ENCODE measurements around the gene COPS8. TPM values are rescaled to one million over a fixed set of nuclear protein-coding genes. Genes with fewer than 3 reads are reported as not detected.

COPS8 gene
- total RNA-seq, 5 donors from 2014 or later (not counting 1 experiment from before 2014, with no cell fraction given): 27.6 to 49.4 (median 30.2) TPM

- Histone ChIP-seq H3K36me3 (ENCODE audit: control insufficient read depth in 2 of 2, extremely low read depth in 1 of 2, insufficient read depth in 1 of 2, low read length in 1 of 2) (no peaks in the 10 kb centered on the region), H3K4me1 (ENCODE audit: control insufficient read depth in 1 of 2, extremely low read depth in 1 of 2, insufficient read depth in 2 of 2, low read length in 2 of 2) (no peaks in the 10 kb centered on the region), H3K9me3 (peaks cover 4% of the 10 kb centered on the region), H3K27ac (ENCODE audit: low read length) (no peak overlapping the region), H3K27me3 (replicated peaks in 1 of 2; ENCODE audit: control insufficient read depth in 2 of 2, extremely low read depth in 1 of 2, insufficient read depth in 2 of 2, low read length in 1 of 2) (peaks cover 0 to 13% of the 10 kb centered on the region in 2 experiments), H3K4me3 (ENCODE audit: control insufficient read depth in 1 of 2, extremely low read depth in 1 of 2, low read length in 1 of 2) (no peak overlapping the region)
- ChIA-PET POLR2A (no interaction called here), CTCF (no interaction called here)
- no peaks in the 10 kb centered on the region for H3K4me1 Mint-ChIP-seq
- WGBS (ENCODE audit: insufficient coverage): 60% methylated on average over 1 of the region's 2 CpGs
- peaks cover 0 to 27% (median 17%) of the 10 kb centered on the region in 3 donors for H3K9me3 Mint-ChIP-seq
- H3K27ac Mint-ChIP-seq: no peak overlapping the region
- DNase-seq (no peak), ATAC-seq (replicated peaks in 1 of 4) (no peak)
- H3K4me3 Mint-ChIP-seq: no peak overlapping the region
- H3K36me3 Mint-ChIP-seq: peaks cover 7% of the 10 kb centered on the region
- no peaks in the 10 kb centered on the region for H3K27me3 Mint-ChIP-seq
Observed at GRCh38 chr2:237143118-237143517, 57.4 kb downstream of the COPS8 start.

GRCh38 chr2:237143676-237144440, 58.2 kb downstream of the COPS8 start:
- DNase-seq (no peak), ATAC-seq (replicated peaks in 1 of 4) (no peak)
- Histone ChIP-seq H3K4me3 (ENCODE audit: control insufficient read depth in 1 of 2, extremely low read depth in 1 of 2, low read length in 1 of 2) (no peak overlapping the region), H3K27me3 (replicated peaks in 1 of 2; ENCODE audit: control insufficient read depth in 2 of 2, extremely low read depth in 1 of 2, insufficient read depth in 2 of 2, low read length in 1 of 2) (peaks cover 0 to 13% of the 10 kb centered on the region in 2 experiments), H3K9me3 (peaks cover 4% of the 10 kb centered on the region), H3K4me1 (ENCODE audit: control insufficient read depth in 1 of 2, extremely low read depth in 1 of 2, insufficient read depth in 2 of 2, low read length in 2 of 2) (no peaks in the 10 kb centered on the region), H3K27ac (ENCODE audit: low read length) (no peak overlapping the region), H3K36me3 (ENCODE audit: control insufficient read depth in 2 of 2, extremely low read depth in 1 of 2, insufficient read depth in 1 of 2, low read length in 1 of 2) (no peaks in the 10 kb centered on the region)
- Mint-ChIP-seq H3K9me3 (peaks cover 0 to 32% (median 17%) of the 10 kb centered on the region in 3 donors), H3K36me3 (peaks cover 9% of the 10 kb centered on the region), H3K27ac (no peak overlapping the region), H3K4me1 (no peaks in the 10 kb centered on the region), H3K4me3 (no peak overlapping the region), H3K27me3 (no peaks in the 10 kb centered on the region)
- CTCF ChIA-PET: no interaction called here
- 96% methylated on average over 4 of the region's 5 CpGs for WGBS (ENCODE audit: insufficient coverage)
- POLR2A ChIA-PET: no interaction called here

GRCh38 chr2:237144516-237144915, 58.8 kb downstream of the COPS8 start:
- DNase-seq: no peak
- no peak for ATAC-seq (replicated peaks in 1 of 4)
- no peaks in the 10 kb centered on the region for H3K27me3 Mint-ChIP-seq
- Histone ChIP-seq H3K36me3 (ENCODE audit: control insufficient read depth in 2 of 2, extremely low read depth in 1 of 2, insufficient read depth in 1 of 2, low read length in 1 of 2) (no peaks in the 10 kb centered on the region), H3K4me3 (ENCODE audit: control insufficient read depth in 1 of 2, extremely low read depth in 1 of 2, low read length in 1 of 2) (no peak overlapping the region), H3K27me3 (replicated peaks in 1 of 2; ENCODE audit: control insufficient read depth in 2 of 2, extremely low read depth in 1 of 2, insufficient read depth in 2 of 2, low read length in 1 of 2) (peaks cover 0 to 13% of the 10 kb centered on the region in 2 experiments), H3K9me3 (peaks cover 4% of the 10 kb centered on the region), H3K4me1 (ENCODE audit: control insufficient read depth in 1 of 2, extremely low read depth in 1 of 2, insufficient read depth in 2 of 2, low read length in 2 of 2) (no peaks in the 10 kb centered on the region), H3K27ac (ENCODE audit: low read length) (no peak overlapping the region)
- H3K4me3 Mint-ChIP-seq: no peak overlapping the region
- 58% methylated on average over 1 of the region's 3 CpGs for WGBS (ENCODE audit: insufficient coverage)
- H3K36me3 Mint-ChIP-seq: peaks cover 9% of the 10 kb centered on the region
- no peaks in the 10 kb centered on the region for H3K4me1 Mint-ChIP-seq
- POLR2A ChIA-PET: no interaction called here
- peaks cover 0 to 32% (median 17%) of the 10 kb centered on the region in 3 donors for H3K9me3 Mint-ChIP-seq
- CTCF ChIA-PET: no interaction called here
- H3K27ac Mint-ChIP-seq: no peak overlapping the region

GRCh38 chr2:237147317-237147716, 61.6 kb downstream of the COPS8 start:
- POLR2A ChIA-PET: no interaction called here
- H3K27ac Mint-ChIP-seq: no peak overlapping the region
- H3K9me3 Mint-ChIP-seq: peaks cover 0 to 32% (median 17%) of the 10 kb centered on the region in 3 donors
- no peaks in the 10 kb centered on the region for H3K4me1 ChIP-seq (ENCODE audit: control insufficient read depth in 1 of 2, extremely low read depth in 1 of 2, insufficient read depth in 2 of 2, low read length in 2 of 2)
- H3K4me3 ChIP-seq (ENCODE audit: control insufficient read depth in 1 of 2, extremely low read depth in 1 of 2, low read length in 1 of 2): no peak overlapping the region
- H3K27ac ChIP-seq (ENCODE audit: low read length): no peak overlapping the region
- ATAC-seq (replicated peaks in 1 of 4) (no peak), DNase-seq (no peak)
- peaks cover 4% of the 10 kb centered on the region for H3K9me3 ChIP-seq
- H3K36me3 Mint-ChIP-seq: peaks cover 9% of the 10 kb centered on the region
- H3K27me3 ChIP-seq (replicated peaks in 1 of 2; ENCODE audit: control insufficient read depth in 2 of 2, extremely low read depth in 1 of 2, insufficient read depth in 2 of 2, low read length in 1 of 2): no peaks in the 10 kb centered on the region
- H3K4me1 Mint-ChIP-seq: no peaks in the 10 kb centered on the region
- H3K27me3 Mint-ChIP-seq: no peaks in the 10 kb centered on the region
- CTCF ChIA-PET: no interaction called here
- no peaks in the 10 kb centered on the region for H3K36me3 ChIP-seq (ENCODE audit: control insufficient read depth in 2 of 2, extremely low read depth in 1 of 2, insufficient read depth in 1 of 2, low read length in 1 of 2)
- H3K4me3 Mint-ChIP-seq: no peak overlapping the region

- Histone ChIP-seq H3K4me1 (ENCODE audit: control insufficient read depth in 1 of 2, extremely low read depth in 1 of 2, insufficient read depth in 2 of 2, low read length in 2 of 2) (no peaks in the 10 kb centered on the region), H3K9me3 (peaks cover 4% of the 10 kb centered on the region), H3K4me3 (ENCODE audit: control insufficient read depth in 1 of 2, extremely low read depth in 1 of 2, low read length in 1 of 2) (no peak overlapping the region), H3K27me3 (replicated peaks in 1 of 2; ENCODE audit: control insufficient read depth in 2 of 2, extremely low read depth in 1 of 2, insufficient read depth in 2 of 2, low read length in 1 of 2) (no peaks in the 10 kb centered on the region), H3K36me3 (ENCODE audit: control insufficient read depth in 2 of 2, extremely low read depth in 1 of 2, insufficient read depth in 1 of 2, low read length in 1 of 2) (no peaks in the 10 kb centered on the region), H3K27ac (ENCODE audit: low read length) (no peak overlapping the region)
- no peaks in the 10 kb centered on the region for H3K4me1 Mint-ChIP-seq
- ChIA-PET CTCF (interaction anchor here in 1 of 2 donors (1.1 kb wide), 1 partner anchor 11 kb away, joined by 3 read pairs; no protein-coding TSS in a partner anchor), POLR2A (no interaction called here)
- peaks cover 9% of the 10 kb centered on the region for H3K36me3 Mint-ChIP-seq
- ATAC-seq (replicated peaks in 1 of 4) (no peak), DNase-seq (no peak)
- no peak overlapping the region for H3K4me3 Mint-ChIP-seq
- 50% methylated on average over 1 of the region's 4 CpGs for WGBS (ENCODE audit: insufficient coverage)
- no peak overlapping the region for H3K27ac Mint-ChIP-seq
- H3K9me3 Mint-ChIP-seq: peaks cover 0 to 32% (median 17%) of the 10 kb centered on the region in 3 donors
- H3K27me3 Mint-ChIP-seq: no peaks in the 10 kb centered on the region
Observed at GRCh38 chr2:237148624-237149023, 62.9 kb downstream of the COPS8 start.

- WGBS (ENCODE audit: insufficient coverage): 25% methylated on average over 1 of the region's 4 CpGs
- Histone ChIP-seq H3K9me3 (peaks cover 4% of the 10 kb centered on the region), H3K27ac (ENCODE audit: low read length) (no peak overlapping the region), H3K27me3 (replicated peaks in 1 of 2; ENCODE audit: control insufficient read depth in 2 of 2, extremely low read depth in 1 of 2, insufficient read depth in 2 of 2, low read length in 1 of 2) (no peaks in the 10 kb centered on the region), H3K4me1 (ENCODE audit: control insufficient read depth in 1 of 2, extremely low read depth in 1 of 2, insufficient read depth in 2 of 2, low read length in 2 of 2) (no peaks in the 10 kb centered on the region), H3K4me3 (ENCODE audit: control insufficient read depth in 1 of 2, extremely low read depth in 1 of 2, low read length in 1 of 2) (no peak overlapping the region), H3K36me3 (ENCODE audit: control insufficient read depth in 2 of 2, extremely low read depth in 1 of 2, insufficient read depth in 1 of 2, low read length in 1 of 2) (no peaks in the 10 kb centered on the region)
- no peak for ATAC-seq (replicated peaks in 1 of 4)
- ChIA-PET CTCF (interaction anchor here in 1 of 2 donors (1.1 kb wide), 1 partner anchor 10 kb away, joined by 3 read pairs; no protein-coding TSS in a partner anchor), POLR2A (no interaction called here)
- no peaks in the 10 kb centered on the region for H3K27me3 Mint-ChIP-seq
- H3K4me3 Mint-ChIP-seq: no peak overlapping the region
- H3K9me3 Mint-ChIP-seq: peaks cover 0 to 32% (median 17%) of the 10 kb centered on the region in 3 donors
- DNase-seq: no peak
- H3K27ac Mint-ChIP-seq: no peak overlapping the region
- H3K36me3 Mint-ChIP-seq: peaks cover 9% of the 10 kb centered on the region
- no peaks in the 10 kb centered on the region for H3K4me1 Mint-ChIP-seq
Observed at GRCh38 chr2:237149425-237149824, 63.7 kb downstream of the COPS8 start.
